Measurements from ENCODE around the gene LCLAT1.

The LCLAT1 gene

DNA sequence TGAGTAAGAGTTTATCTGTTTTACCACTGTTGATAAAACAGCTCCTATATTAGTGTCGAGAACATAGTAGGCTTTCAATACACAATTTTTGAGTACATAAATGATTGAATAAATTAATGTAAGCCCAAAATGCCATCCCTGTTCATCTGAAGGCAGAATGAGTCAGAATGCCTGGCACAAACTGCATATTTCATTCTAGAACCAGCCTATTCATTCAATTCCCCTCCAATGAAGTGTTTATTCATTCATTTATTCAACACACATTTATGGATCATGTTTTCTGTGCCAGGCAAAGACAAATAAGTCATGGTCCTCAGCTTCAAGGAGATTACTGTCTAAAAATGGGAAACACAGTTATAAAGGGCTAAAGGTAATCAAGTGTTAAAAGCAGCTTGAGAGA lies 22.8 kb upstream of the LCLAT1 start:
- no peak for DNase-seq

DNA sequence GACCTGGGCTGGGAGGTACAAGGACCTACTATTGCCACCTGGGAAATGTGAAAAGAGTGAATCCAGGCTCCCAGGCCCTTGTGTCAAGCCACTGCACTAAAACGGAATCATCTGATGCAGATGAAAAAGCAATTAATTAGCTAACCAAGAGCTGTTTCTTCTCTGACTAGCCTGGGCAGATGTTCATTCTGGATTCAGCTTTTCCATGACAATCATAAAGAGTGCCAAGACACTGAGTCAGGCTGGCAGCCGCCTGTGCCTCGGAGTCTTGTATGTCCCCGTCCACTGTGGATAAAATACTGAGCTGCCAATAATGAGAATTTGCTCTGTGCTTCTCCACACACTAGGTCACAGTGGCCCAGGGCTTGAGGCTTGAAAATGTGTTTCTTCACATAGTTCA lies 21.7 kb upstream of the LCLAT1 start:
- DNase-seq, result no peak

DNA sequence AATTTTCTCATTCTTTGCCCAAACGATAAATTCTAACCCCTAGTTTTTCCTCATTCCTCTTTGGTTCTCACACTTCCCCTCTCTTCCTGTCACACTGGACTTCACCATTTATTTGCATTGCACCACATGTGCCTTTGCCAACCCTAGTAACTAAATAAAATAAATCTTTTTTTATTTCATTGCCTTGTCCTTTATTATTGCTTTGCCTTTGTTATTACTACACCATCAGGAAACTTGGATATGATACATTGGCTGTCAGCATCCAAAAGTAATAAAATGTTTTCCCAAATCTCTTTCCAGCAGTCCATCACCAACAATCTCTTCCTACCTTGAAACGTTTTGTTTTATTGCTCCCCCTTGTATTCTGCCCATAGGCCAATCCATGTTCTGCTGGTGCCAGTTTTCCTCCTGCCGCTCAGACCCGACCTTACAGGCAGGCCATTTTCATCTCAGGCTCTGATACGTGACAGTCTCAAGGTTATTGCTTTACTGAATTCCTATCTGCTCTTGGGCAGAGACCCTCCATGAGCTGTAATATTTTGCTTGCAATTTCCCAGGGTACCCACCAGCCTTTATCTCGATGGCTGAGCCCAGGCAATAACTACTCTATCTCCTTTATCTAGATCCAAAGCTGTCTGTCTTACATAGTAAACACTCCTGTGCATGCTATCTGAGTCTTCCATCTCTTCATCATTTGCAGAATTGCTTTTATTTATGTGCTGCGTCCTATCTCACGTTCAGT lies 19.3 kb upstream of the LCLAT1 start:
- DNase-seq, result no peak

DNA sequence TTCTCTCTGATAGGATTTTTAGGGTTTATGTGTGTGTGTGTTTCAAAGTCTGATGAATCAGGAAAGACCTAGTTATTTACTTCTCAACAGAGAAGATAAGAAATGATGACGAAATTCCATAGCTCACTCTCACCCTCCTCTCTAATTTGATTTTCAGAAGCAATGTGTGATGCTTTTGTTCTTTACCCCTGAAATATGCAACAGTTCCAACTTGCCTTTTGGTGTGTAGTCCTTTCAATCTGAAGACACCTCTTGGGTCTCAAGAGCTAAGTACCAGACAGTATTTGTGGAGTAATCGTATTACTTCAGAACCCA lies 18.7 kb upstream of the LCLAT1 start:
- no peak for DNase-seq

DNA sequence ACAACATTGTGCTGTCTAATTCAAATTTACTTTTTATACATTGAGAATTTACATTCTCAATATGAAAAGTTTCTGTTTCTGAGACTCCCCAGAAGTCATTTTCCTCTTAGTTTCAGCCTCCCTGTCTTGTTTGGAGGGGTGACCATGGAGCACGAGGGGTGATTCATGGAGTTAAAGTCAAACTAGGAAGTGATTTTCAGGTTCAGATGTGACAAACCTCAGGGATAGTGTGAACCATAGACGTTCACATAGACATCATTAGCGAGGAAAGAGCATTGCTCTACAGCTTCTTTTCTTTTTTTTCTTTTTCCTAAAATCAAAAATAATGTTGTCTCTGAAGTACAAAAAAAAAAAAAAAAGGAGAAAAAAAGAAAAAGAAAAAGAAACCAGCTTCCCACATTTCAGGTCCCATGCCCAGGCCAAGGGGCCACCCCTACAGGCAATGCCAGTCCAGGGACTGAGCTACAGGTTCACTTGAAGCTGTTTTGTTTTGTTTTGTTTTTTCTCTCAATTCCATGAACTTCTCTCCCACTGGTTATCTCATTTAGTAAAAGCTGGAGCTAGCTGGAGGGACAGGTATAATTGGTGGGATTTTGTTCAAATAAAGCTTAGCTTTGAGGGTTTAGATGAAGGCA lies 18.1 kb upstream of the LCLAT1 start:
- DNase-seq, result no peak

DNA sequence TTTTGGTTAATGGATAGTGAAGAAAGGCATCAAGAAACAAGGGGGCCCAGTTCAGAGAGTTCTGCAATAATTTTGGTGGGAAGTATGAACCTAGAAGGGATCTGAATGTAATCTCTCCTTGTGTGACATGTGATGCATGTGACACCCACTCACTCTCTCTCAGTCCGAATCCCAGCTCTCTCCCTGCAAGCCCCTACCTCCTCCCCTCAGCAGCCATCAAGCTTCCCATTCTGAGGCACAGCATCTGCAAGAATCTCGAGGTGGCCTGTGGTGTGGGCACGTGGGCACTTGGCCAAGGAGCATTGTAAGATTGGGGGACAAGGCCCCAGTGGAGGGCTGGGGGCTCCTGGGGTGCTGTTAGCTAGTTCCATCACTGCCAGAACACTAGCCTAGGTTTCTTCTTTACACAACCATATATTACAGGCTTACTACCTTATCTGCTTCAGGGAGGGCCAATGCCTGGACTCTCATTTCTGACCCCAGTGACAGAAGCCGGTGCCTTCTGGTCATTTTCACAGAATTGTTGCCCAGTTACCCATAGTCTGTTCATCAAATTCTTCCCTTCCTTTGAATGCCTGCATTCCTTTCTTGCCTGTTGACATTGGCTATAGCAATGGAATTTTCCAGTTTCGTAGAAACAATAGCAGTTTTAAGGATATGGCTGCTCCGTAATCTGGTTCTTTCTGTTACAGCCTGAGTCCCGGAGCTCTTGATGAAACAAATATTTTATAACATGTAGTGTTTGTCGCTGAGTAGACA lies 13.3 kb upstream of the LCLAT1 start:
- DNase-seq, result no peak

DNA sequence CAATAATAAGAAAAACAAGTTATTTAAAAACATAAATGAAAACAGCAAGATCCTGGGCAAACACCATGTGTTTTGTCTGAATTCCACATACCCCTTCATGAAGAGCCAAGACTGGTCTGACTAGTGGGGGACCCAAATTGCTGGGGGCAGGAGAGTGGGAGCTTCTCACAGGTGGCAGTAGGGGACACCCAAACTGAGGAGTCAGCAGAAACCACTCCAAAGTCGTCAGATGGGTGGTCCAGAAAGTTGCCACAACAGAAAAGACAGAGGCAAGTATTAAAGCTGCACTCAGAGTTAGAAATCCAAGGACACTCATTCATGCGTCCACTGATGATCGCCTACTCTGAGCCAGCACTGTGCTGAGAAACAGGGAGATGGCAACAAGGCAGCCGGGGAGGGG lies 12.3 kb upstream of the LCLAT1 start:
- DNase-seq, result no peak

DNA sequence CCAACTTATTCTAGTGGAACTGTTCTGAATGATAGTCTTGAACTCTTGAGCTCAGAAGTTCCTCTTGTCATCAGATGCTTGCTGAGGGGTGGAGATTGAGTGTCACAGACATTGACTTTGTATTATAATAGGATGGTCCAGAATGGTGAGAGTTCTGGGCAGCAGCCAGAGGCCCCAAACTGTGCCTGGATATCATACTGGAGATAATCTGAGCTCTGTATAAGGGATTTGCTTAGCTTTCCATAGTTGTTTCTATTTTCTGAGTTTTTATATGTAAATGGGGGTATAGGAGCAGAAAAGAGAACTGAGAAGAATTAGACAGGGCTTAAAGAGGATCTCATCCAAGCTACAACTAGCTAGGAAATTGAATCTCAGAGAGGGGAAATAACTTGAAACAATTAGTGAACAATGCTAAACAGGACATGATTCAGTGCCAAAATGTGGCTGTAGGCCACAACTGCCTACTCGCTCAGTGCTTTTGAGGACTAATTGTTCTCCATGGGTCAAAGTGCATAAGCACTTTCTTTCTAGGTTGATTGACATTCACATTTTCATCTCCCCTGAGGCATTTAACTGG lies 10.1 kb upstream of the LCLAT1 start:
- no peak for DNase-seq

DNA sequence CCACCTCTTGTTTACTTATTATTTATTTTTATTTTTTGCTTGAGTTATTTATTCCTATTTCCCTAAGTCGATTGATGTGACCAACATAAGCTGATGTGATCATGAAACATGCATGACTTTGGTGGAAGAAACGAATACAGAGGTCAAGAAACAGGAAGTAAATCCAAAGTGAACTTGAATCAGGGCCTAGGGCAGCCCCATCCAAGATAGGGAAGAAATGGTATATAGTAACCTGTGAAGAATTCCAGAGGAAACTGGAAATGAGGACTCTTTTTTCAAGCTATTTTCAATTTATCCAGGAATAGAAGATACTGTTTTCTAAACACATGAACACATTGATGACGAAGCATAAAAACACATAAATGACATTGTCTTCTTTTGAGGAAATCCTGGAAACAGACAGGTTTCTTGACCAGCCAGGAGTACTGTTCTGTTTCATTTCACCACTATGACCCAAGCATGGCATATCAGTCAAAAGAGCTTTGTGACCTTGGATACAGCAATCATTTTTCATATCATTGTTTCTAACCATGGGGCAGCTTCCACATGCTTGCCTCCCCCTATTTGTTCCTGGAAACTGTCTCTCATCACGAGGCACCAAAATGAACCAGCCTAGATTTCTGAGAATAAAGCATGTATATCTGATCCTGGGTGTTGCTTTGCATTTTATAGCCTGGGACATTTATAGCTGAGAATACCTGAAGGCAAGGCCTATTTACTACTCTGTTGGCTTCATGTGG lies 9.1 kb upstream of the LCLAT1 start:
- DNase-seq, result no peak

DNA sequence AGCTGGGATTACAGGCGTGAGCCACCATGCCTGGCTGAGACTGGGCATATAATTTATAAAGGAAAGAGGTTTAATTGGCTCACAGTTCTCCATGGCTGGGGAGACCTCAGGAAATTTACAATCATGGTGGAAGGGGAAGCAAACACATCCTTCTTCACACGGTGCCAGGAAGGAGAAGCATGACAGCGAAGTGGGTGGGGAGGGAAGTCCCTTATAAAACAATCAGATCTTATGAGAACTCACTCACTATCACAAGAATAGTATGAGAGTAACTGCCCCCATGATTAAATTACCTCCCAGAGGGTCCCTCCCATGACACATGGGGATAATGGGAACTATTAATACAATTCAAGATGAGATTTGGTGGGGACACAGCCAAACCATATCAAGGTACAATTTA lies 7.8 kb upstream of the LCLAT1 start:
- no peak for DNase-seq

DNA sequence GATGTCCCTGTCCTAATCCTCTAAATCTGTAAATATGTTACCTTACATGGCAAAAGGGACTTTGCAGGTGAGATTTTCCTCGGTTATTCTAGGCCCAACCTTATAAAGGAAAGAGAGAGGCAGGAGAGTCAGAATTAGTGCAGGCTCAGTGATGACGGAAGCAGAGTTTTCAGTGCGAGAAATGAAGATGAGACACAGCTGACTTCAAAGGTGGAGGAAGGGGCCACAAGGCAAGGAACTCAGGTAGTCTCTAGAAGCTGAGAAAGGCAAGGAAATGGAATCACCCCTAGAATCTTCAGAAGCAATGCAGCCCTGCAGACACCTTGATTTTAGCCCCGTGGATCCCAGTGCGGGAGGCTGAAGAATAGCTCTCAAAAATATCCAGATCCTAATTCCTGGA lies 7.2 kb upstream of the LCLAT1 start:
- no peak for DNase-seq

DNA sequence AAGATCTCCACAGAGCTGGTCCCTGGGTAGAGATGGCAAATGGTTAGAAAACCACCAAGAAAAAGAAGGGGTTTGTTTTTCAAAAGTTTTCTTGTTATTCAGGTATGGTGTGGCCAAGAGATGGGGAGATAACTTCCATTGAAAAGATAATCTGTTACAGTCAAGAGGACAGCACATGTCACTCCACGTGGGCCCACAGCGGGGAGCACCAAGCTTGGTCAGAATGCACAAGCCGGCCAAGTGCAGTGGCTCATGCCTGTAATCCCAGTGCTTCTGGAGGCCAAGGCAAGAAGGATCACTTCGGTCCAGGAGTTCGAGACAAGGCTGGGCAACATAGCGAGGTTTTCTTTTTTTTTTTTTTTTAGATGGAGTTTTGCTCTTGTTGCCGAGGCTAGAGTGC lies 6.0 kb upstream of the LCLAT1 start:
- no peak for DNase-seq

DNA sequence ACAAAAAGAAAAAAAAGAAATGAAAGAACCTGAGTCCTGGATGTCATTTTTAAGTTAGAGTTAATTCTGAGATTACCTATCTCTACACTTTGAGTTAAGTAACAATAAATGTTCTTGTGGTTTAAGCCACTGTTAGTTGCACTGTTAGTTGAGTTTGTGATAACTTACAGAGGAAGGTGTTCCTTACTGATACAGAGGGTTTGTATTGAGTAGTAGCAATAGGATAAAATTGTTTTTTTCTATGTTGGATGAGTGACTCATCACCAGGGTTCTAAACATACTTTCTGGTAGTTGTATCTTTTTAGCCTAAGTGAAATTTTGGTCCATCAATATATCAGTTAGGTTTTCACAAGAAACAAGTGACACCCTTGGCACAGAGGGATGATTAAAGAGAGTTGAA lies 4.0 kb upstream of the LCLAT1 start:
- DNase-seq, result no peak

DNA sequence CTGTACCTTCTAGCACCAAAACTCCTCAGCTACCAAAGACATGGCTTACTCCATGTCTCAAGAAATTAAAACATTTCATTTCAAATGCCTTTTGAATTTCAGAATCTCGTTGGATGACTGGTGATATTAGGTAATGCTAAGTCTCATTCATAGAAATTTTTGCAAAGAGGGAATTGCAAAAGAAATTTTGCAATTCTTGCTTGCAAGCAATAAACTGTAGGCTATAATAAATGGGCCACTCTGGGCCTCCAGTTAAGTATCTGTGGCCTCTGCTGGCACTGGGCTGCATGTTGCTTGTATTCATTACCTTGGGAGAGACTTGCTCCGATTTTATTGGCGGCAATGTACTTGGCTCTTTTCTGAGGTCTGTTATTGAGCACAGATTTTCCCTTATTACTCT lies 2.8 kb upstream of the LCLAT1 start:
- DNase-seq, result no peak

DNA sequence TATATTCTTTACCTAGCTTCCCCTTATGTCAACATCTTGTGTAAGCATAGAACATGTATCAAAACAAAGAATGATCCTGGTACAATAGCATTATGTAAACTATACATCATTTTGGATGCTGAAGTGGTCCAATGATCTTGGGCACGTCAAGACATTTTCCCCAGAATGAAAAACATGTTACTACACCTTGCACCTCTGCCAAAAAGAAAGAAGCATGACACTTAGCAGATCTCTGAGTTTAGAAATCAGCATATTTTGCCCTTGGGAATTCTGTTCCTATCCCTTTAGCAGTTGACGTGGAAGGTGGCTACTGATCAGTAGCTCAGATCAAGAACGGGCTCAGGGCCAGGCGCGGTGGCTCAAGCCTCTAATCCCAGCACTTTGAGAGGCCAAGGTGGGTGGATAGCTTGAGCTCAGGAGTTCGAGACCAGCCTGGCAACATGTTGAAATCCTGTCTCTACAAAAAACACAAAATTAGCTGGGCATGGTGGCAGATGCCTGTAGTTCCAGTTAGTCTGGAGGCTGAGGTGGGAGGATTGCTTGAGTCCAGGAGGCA lies 1.7 kb upstream of the LCLAT1 start:
- DNase-seq, result no peak

DNA sequence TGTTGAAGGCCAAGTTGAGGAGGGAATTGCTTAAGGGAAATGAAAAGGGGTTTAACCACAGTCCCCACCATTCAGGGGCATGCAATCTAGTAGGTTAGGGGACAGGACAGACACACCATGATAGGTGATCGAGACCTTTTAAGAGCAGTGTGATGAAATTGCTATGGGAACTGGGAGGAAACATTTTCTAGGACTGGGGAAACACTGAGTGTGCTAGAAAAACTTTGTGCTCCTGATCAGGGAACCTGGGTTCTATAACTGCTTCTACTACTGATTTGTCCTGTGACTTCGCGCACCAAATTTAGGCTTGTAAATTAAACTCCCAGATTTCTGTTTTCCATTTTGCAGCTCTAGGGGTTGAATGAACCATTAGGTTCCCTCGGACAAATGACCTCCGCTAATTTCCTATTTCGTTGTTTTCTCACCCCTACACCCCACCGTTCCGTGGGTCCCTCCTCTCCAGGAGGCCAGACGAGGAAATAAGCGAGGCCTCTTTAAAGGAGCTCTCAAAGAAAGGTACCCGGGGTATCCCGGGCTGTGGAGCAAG lies 371 bp upstream of the LCLAT1 start:
- DNase-seq, result no peak

DNA sequence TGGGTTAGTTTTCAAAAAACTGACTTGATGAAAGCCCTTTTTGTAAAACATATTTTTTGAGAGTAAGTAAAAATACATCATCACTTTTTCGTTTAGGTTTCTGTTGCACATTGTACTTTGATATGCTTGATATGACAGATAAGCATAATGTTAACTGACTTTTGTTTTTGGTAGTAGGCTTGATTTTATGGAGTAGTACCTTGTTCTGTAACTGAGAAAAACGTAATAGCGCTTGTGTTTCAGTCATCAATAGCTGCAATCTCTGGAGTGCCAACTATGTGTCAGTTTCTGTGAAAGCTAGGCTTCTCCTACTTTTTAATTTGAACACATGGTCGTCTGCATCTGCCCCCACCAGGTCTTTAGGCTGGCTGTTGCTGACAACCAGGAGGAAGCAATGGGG lies 1.3 kb downstream of the LCLAT1 start:
- DNase-seq, result no peak

DNA sequence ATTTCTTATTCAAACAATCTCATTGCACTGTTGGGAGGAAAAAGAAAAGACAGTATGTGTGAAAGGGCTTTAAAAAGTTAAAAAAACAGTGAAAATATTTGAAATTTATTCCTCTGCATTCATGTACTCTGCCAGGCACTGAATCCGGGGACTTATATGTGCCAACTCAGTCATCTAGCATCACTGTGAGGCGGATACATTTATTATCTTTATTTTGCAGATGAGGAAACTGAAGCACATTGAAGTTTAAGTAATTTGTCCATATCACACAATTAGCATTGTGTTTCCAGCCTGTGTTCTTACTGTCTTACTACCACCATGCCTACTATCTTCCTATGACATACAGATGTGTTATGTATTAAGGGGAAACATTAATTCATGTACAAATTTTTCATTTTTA lies 1.8 kb downstream of the LCLAT1 start:
- DNase-seq, result no peak

DNA sequence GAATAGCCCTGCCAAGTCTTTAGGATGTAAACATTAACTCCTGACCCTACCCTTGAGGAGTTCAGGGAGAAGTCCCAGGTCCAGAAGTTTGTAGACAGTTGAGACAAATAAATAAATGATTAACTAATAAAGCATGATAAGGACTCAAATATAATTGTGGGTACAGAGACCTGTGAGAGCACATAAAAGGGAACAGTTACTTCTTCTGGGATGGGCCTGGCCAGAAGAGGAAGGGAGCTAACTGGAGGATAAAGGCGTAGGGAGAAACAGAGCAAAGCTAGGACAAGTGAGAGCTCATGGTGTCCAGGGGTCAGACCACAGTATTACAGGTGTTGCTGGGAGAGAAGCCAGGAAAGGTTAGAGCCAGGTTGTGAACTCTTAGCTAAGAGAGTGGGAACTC lies 3.0 kb downstream of the LCLAT1 start:
- no peak for DNase-seq

DNA sequence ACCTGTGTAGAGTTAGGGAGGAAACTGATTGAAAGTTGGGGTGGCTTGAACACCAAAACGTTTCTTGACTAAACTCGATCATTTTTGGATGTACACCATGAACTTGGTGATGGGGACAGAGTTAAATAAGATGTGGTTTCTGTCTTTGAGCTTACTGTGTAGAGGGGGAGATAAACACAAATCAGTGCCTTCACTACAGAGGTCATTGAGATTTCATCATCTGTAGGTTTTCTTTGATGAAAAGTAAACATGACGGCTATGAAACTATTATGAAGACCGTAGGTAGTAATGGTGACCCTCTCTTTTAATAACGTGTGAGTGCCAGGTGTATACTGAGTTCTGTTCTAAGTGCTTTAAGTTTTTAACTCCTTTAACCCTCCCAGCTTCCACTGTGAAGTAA lies 6.5 kb downstream of the LCLAT1 start:
- DNase-seq, result no peak

DNA sequence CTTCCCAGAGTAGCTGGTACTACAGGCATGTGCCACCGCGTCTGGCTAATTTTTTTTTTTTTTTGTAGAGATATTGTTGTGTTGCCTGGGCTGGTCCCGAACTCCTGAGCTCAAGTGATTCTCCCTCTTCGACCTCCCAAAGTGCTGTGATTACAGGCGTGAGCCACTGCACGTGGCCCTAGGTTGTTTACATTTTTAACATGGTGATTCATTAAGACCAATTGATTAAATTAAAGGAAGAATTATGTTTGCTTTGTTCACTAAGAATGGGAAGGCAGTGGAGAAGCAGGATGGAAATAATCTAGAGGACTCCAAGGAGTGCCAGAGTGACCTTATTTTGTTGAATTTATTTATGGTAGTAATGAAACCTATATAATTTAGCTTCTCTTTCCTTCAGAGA lies 7.5 kb downstream of the LCLAT1 start:
- no peak for DNase-seq

DNA sequence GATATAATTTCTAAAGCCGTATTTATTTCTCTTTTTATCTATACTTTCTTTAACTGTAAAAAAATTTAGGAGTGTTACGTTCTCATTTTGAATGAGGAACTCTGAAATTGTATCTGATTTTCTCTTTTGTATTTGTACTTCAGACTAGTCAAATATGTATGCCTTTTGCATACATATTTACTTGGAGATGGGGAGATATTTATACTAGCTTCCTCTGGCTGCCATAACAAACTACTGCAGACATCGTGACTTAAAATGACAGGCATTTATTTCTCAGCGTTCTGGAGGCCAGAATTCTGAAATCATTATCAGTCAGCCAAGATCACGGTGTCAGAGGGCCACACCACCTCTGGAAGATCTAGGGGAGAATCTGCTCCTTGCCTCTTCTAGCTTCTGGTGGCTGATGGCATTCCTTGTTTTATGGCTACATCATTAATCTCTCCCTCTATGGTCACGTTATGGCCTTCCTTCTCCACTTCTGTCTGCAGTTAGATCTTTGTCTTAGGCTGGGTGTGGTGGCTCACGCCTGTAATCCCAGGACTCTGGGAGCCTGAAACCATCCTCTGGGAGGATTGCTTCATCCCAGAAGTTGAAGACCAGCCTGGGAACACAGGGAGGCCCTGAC lies 8.2 kb downstream of the LCLAT1 start:
- DNase-seq, result no peak

All from bone marrow (tissue), 2 donors.